Fibroblast of lung (primary cell): ENCODE measurements around the gene LRRN4.

Source experiments
- EZH2 ChIP-seq: IDR thresholded peaks from 2 replicates; pipeline ENCODE4 v1.5.1; 2012; ENCODE audit warnings: low read length, control low read depth, mild to moderate bottlenecking; ENCODE audit errors: missing control alignments
- TF ChIP-seq, protein P1 (sequence below), 2 donors: IDR thresholded peaks in 1 of 2; conservative IDR thresholded peaks in 1 of 2; 1 replicate in 1 of 2; 2 replicates in 1 of 2; pipeline ENCODE4 v1.5.1; 2011 to 2012; ENCODE audit warnings: low read length in 2 of 2, control low read depth in 1 of 2, inconsistent platforms in 1 of 2, low read depth in 1 of 2, mild to moderate bottlenecking in 1 of 2

DNA sequence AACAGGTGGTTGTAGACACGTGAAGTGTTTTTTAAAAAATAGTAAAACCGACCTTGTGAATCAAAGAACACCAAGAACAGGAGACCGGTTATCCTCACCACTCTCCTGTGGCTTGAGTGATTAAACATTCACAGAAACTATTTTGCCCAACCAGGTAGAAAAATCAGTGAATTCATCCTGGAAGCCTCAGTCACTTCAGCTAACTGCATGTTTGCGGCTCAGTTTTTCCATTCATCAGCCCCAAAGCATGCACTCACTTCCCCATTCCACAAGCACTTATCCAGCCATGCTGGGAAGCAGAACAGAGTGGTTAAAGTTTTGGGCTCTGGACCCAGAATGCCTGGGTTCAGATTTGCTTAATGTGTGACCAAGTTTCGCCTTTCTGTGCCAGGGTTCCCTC, 2.4 kb downstream of the LRRN4 start:
- TF ChIP-seq, protein P1, sequence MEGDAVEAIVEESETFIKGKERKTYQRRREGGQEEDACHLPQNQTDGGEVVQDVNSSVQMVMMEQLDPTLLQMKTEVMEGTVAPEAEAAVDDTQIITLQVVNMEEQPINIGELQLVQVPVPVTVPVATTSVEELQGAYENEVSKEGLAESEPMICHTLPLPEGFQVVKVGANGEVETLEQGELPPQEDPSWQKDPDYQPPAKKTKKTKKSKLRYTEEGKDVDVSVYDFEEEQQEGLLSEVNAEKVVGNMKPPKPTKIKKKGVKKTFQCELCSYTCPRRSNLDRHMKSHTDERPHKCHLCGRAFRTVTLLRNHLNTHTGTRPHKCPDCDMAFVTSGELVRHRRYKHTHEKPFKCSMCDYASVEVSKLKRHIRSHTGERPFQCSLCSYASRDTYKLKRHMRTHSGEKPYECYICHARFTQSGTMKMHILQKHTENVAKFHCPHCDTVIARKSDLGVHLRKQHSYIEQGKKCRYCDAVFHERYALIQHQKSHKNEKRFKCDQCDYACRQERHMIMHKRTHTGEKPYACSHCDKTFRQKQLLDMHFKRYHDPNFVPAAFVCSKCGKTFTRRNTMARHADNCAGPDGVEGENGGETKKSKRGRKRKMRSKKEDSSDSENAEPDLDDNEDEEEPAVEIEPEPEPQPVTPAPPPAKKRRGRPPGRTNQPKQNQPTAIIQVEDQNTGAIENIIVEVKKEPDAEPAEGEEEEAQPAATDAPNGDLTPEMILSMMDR (conservative IDR thresholded peaks at IDR 0.05 in 1 of 2, IDR thresholded peaks at IDR 0.05 in 1 of 2; ENCODE audit: low read depth in 1 of 2, low read length in 2 of 2): no peak
- no peak for TF ChIP-seq EZH2
